HG03457 (cell line): ENCODE results near the gene INO80.

ENCODE experiments used
- ATAC-seq: cut with Tn5 transposase; IDR thresholded peaks from one replicate; pipeline ENCODE4 v1.9.1; 2021; ENCODE audit warnings: moderate number of reproducible peaks; ENCODE audit not compliant: unreplicated experiment

INO80 gene

DNA sequence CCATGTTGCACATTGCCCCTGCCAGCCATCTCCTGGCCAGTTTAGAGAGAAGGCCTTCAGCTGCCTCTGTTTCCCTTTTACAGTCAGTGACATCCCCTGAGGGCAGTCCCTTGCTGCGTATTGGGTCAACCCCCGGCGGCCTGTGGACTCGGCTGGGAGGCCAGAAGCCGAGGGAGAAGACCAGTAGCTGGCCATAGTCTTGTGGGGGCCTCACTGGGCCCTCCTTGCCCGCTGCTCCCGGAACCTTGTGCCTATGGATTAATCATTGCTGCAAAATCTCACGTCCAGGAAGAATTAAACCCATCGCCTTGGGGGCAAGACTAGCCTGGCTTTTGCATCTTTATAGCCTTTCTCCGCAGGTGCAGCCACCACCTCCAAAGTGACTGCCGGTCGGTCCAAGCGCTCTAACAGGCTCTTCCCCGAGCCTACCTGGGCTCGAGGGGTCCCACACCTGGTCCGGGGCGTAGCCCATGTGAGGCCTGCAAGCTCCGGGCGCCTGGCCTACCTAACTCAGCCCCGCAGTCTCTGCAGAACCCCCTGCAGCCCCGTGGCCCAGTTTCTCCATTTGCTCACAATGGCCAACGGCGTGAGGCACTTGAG lies 163.7 kb downstream of the INO80 start:
- ATAC-seq = no peak

DNA sequence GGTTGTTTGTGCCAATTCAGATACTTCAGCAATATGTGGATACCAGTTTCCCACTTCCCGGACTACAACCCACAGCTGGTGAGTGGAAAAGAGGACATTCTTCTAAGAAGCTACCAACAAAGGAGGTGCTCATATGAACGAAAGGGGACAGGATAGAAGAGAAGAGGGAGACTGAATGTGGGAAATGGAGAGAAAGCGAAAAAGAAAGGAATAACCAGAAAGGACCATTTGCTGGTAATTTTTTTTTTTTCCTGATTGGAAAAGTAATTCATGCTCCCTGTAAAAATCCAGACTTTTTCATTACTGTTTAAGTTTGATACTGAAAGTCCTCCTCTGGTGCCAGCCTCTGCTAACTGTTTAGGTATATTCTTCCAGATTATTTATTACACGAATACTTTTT lies 164.3 kb downstream of the INO80 start:
- ATAC-seq = no peak

DNA sequence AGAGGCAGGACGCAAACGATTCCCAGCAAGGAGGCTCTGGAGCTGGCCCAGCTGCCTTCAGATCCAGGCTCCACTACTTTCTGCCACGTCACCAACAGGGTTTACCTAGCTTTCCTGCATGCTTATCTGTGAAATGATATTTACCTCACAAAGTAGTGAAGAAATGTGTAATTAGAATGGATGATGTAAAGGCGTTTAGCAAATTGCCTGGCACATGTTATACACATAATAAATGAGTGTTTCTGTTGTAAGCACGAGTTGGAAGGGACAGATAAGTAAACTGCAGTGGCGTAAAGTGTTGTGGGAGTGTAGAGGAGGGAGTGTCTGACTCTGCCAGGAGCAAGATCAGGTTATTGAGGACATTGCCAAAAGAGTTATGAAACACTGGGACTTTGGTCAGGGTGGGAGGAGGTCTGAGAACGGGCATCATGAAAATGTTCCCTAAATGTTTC lies 166.3 kb downstream of the INO80 start:
- ATAC-seq = no peak

DNA sequence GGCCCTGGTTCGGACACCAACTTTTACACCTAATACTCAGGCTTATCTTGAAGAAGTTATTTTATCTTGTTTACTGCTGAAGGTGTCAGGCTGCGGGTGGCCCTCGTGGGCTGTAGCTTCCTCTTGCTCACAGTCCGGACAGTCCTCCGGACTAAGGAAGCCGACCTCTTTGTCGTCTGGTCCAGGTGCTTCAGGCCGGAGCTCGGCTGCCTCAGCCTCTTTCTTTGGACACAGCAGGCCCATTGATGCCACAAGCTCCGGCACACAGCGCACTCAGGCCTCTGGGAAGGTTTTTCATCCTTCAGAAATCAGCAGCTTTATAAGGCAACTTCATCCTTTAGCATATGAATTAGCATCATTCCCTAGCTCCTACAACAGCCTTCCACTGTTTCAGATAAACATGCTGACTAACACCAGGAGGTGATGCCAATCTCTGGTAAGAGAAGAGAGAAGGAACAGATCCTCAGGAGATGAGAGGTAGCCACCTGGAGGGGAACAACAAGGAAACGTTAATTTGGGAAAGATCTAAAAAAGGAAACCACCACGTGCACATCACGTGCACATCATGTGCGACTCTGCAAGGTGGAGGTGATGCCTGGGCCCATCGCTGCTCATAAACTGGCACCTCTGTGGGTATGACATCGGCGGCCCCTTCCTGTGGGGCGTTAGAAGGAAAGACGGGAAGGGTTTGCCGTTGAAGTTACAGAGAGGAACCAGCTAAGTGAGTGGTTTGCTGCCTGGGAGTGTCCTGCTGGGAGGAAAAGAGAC lies 167.2 kb downstream of the INO80 start:
- ATAC-seq = no peak

DNA sequence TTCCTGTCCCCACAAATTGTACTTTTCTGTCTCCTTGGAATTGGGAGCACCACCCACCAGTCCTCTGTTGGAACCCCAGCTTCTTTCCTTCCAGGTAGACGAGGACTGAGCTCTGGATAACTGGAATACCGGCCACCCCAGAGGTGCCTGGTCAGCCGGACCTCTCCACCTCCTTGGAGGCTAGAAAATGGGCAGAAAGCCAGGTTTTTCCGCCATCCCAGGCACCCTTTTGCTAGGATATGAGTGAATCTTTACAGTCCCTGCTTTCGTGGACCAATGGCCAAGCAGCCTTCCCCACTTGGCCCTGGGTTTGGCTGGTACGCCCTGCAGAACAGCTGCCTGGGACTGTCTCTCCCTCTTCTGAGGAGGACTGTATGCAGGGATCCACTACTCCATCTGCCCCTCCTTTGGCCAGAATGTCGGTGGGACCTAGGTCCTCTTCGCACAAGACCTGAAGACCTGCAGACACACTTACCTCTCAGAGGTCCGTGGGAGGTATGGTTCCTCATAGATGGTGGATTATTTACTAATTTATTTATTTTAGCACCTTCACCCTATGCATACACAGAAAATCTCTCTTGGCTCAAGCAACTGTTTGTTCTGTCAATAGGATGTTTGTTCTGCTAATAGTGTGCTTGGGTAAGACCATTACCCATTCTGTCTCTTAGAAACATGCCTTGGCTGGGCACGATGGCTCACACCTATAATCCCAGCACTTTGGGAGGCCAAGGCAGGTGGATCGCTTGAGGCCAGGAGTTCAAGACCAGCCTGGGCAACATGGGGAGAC lies 171.4 kb downstream of the INO80 start:
- no peak for ATAC-seq

DNA sequence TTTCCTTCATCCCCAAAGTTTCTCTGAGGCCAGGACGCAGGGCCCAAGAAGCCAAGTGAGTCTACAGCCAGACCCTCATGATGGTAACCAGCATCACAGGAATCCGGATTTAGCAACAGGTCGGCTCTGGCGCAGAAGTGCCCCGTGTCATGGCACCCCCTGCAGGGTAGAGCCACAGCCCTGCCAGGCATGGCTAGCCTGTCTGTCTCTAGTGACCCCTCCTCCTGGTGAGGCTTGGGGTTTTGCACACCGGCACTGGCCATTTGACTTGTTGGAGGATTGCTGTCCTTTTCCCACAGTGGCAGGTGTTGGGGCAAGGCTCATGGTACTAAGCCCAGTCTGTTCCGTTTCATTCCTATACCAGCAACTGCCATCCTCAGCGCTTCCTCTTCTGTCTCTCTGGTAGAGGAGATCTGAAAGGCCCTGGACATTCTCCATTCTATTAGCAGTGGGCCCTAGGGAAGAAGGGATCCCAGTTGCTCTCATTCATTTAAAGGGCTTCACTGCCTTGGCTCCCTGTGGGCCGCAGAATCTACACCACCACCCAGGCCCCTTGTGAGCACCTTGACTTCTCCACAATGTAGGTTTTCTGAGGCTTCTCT lies 172.2 kb downstream of the INO80 start:
- ATAC-seq = no peak

DNA sequence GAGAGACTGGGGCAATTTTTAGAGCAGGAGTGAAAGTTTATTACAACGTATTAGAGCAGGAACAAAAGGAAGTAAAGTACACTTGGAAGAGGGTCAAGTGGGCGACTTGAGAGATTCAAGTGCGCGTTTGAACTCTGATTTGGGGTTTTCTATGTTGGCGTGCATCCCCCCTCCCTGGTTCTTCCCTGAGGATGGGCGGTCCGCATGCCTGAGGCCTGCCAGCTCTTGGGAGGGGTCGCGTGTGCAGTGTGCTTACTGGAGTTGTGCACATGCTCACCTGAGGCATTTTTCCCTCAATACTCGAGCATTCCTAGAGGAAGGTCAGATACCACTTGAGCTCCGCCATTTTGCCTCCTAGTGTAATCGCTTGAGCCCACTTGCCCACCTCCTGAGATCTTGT lies 173.2 kb downstream of the INO80 start:
- ATAC-seq = no peak

DNA sequence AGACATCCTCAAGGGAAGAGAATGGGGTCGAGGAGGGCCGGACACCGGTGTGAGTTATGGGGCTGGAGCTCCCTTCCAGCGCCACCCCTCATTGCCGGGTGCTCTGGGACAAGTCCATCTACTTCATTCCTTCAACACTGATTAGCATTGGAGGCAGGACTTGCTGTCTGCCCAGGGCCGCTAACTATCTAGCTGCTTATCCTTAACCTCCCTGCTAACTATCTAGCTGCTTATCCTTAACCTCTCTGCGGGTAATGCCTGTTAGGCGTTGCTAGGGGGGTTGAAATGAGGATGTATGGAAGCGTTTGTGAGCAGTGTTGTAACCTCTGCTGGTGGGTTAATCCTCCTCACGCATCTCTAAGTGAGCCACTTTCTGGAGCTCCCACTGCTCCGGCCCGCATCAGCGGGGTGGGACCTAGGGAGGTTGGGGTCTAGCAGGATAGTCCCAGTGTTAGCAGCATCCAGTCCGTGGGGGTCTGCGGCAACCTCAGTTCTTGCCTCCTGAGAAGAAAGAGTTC lies 173.7 kb downstream of the INO80 start:
- ATAC-seq = no peak

DNA sequence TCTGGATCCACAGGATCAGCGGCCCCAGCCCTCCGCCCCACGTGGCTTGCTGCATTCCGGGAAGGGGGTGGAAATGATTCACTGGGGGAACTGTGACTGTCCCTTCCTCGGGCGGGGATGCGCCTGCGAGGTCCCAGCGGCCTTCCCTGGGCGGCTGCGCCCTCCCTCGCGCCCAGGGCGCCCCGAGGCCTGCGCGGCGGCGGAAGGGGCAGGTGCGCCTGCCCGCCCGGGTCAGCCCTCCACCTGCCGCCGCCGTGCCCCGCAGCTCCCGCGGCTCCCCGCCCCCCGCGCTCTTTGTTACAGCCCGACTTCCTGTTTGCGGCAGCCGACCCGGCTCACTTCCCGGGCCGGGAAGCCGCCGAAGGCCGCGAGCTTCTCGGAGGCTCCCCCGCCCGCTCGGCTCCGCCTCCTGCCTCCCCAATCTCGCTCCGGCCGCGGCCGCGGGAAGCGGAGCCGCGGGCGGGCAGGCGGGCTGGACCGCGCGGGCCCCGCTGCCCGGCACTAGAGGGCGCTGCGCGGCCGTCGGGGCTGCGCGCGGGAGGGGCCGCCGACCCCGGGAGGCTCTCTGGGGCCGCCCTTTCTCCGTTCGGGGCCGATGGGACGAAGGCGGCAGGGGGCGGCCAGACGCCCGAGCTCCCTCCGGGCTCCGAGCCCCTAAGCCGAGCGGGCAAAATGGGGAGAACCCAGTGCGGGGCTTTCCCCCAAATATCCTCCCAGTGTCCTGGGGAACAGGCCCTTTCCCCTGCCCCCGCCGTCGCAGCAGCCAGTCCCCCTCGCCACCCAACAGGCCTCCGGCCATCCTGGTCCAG lies 174.3 kb downstream of the INO80 start:
- peak; percentile 62 for ATAC-seq

DNA sequence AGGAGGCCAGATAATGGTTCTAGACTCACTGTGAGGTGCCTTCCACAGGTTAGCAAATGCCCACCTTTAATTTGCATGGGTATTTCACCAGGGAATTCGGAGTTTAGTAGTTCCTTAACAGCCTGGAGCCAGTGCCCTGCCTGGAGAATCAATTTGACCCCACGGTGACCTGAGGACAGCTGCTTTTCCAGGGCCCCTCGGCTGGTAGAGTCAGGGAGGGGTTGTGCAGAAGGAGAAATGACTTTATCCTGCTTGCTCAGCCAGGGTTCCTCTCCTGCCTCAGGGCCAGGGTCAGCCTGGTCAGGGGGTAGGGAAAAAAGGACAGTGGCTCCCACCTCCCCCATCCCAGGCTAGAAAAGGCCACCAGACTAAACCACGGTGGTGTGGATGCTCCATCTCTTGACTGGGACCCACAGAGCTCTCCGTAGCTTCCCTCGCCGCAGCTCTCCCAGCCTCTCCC lies 175.0 kb downstream of the INO80 start:
- ATAC-seq = no peak

DNA sequence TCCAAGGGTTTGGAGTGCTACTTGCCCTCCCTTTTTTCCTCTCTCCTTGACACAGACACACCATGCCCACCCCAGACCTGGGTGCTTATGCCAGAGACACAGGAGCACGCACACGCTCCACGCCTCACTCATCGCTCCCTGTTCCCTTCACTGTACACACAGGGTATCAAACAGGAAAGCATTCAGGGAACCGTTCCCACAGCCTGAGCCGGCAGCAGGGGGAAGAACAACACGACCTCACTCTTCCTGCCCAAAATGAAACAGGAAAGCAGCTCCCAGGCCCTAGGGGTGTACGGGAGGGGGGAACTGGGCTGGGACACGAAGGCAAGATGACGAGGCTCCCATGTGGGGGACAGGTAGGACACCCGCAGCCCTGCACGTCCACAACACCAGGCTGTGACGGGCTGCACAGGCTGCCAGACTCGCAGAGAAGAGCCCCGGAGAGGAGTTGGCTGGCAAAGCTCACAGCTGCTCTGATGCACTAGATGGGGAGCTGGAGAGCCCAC lies 175.7 kb downstream of the INO80 start:
- ATAC-seq = no peak

DNA sequence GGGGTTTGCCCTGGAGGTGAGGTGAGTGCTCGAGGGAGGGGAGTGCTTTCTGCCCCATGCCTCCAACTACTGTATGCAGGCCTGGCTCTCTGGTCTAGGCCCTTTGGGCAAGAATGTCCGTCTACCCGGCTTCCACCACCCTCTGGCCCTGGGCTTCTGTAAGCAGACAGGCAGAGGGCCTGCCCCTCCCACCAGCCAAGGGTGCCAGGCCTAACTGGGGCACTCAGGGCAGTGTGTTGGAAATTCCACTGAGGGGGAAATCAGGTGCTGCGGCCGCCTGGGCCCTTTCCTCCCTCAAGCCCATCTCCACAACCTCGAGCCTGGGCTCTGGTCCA lies 177.6 kb downstream of the INO80 start:
- no peak for ATAC-seq

DNA sequence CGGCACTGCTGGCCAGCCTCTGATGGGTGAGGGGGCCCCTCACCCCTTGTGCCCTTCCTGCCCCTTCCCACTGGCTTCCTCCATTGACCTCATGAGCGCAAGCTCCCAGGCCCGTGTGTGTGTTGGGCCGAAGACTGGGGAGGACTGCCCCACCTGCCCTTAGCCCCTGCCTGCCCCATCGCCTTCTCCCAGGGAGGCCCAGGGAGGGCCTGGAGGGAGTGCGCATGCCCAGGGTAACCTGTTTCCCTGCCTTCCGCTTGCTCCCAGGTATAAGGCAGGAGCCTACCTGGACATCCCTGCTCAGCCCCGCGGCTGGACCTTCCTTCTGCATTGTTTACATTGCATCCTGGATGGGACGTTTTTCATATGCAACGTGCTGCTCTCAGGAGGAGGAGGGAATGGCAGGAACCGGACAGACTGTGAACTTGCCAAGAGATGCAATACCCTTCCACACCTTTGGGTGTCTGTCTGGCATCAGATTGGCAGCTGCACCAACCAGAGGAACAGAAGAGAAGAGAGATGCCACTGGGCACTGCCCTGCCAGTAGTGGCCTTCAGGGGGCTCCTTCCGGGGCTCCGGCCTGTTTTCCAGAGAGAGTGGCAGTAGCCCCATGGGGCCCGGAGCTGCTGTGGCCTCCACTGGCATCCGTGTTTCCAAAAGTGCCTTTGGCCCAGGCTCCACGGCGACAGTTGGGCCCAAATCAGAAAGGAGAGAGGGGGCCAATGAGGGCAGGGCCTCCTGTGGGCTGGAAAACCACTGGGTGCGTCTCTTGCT lies 178.1 kb downstream of the INO80 start:
- ATAC-seq = no peak

DNA sequence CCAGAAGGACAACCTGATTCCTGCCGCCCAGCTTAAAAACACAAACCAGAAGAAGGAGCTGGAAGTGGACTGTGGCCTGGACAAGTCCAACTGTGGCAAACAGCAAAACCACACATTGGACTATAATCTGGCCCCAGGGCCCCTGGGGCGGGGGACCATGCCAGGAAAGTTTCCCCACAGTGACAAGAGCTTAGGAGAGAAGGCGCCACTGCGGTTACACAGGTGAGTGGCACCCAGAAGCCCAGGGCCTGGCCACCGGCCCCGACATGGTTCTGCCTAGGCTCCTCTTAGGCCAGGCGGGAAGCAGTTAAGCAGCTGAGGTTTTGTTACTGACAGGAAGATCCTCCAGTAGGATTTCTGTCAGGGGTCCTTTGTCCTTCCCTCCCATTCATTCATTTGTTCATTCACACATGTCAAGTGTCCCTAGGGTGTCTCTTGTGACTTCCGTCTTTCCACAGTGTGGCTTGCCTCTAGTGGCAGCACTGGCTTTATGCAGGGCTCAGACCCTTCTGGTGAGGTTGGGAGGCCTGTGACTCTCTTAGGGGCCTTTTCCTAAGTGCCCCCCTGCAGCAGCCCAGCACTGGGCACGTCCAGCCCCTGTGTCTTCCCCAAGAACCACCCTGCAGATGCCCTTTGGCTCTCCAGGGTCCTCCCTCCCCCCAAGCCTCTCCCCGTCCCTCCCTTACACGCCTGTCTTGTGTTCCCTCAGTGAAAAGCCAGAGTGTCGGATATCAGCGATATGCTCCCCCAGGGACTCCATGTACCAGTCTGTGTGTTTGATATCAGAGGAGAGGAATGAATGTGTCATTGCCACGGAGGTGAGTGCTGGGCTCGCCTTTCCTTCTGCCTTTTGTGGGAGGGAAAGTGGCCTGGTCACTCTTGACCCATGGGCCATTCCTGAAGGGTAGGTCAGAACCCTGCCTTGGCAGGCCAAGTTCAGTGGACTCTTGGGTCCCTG lies 179.1 kb downstream of the INO80 start:
- no peak for ATAC-seq

DNA sequence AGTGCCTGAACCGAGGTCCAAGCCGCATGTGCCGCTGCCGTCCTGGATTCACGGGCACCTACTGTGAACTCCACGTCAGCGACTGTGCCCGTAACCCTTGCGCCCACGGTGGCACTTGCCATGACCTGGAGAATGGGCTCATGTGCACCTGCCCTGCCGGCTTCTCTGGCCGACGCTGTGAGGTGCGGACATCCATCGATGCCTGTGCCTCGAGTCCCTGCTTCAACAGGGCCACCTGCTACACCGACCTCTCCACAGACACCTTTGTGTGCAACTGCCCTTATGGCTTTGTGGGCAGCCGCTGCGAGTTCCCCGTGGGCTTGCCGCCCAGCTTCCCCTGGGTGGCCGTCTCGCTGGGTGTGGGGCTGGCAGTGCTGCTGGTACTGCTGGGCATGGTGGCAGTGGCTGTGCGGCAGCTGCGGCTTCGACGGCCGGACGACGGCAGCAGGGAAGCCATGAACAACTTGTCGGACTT lies 179.8 kb downstream of the INO80 start:
- ATAC-seq = no peak

DNA sequence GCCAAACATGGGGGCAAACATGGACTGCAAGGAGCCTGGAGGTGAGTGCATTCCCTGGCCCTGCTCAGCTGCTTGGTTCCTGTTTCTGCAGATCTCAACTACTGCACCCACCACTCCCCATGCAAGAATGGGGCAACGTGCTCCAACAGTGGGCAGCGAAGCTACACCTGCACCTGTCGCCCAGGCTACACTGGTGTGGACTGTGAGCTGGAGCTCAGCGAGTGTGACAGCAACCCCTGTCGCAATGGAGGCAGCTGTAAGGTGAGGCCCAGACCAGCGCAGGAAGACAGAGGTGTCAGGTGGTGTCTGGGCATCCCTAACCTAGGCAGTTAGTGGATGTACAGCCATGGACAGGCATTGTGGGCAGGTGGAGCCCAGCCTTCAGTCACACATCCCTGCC lies 181.6 kb downstream of the INO80 start:
- ATAC-seq = no peak

DNA sequence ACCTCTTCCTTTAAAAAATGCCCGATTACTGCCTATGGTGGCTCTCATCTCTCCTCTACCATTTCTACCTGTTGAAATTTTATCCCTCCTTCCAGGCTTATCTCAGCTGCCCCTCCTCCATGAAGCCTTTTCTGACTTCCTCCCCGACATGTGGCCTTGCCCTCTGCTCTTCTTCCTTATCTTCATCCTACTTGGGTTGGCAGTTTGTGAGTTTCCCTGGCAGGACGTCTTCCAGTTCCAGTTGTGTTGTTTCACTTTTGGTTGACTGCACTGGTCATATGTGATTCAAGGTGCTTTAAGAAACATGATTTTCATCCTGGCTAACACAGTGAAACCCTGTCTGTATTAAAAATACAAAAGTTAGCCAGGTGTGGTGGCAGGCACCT lies 182.6 kb downstream of the INO80 start:
- ATAC-seq = no peak
